Prostate gland (tissue), 2 donors: Measurements from ENCODE around the gene ZPR1. TPM values are rescaled to one million over a fixed set of nuclear protein-coding genes. Genes with fewer than 3 reads are reported as not detected.

Experiments
- DNase-seq: peaks from one replicate; pipeline ENCODE4 v3.0.0-alpha.2; 2019; ENCODE audit warnings: low spot score
- H3K27ac ChIP-seq, 2 donors: fragments of 200-600 bp; sonication (generic); 2 replicates each; pipeline ENCODE4 v1.5.1; 2017 to 2019
- H3K27me3 ChIP-seq: fragments of 200-600 bp; sonication (generic); replicated peaks from 2 replicates; pipeline ENCODE4 v1.5.1; 2019; ENCODE audit not compliant: insufficient read depth
- H3K36me3 ChIP-seq, 2 donors: fragments of 200-600 bp; sonication (generic); 1 replicate in 1 of 2; 2 replicates in 1 of 2; pipeline versions ENCODE4 v1.5.1 to v1.8.1; 2017 to 2019
- H3K4me1 ChIP-seq: fragments of 200-600 bp; sonication (generic); replicated peaks from 2 replicates; pipeline ENCODE4 v1.5.1; 2019
- H3K4me3 ChIP-seq, 2 donors: fragments of 200-600 bp; sonication (generic); 2 replicates each; pipeline ENCODE4 v1.5.1; 2017 to 2019
- H3K9me3 ChIP-seq: fragments of 200-600 bp; sonication (generic); 2 replicates; pipeline ENCODE4 v1.5.1; 2017
- CTCF ChIP-seq, 4 experiments: fragments of 200-600 bp in 2 of 4; fragments of 450-650 bp in 2 of 4; sonication (generic) in 2 of 4; IDR thresholded peaks; 1 replicate in 3 of 4; 2 replicates in 1 of 4; pipeline ENCODE4 v1.5.1; 2016 to 2019; ENCODE audit warnings: antibody characterized with exemption in 4 of 4, mild to moderate bottlenecking in 2 of 4, moderate library complexity in 2 of 4
- POLR2A ChIP-seq: fragments of 450-650 bp; IDR thresholded peaks from one replicate; pipeline ENCODE4 v1.6.1; 2016; ENCODE audit warnings: antibody characterized with exemption, mild to moderate bottlenecking
- POLR2AphosphoS5 ChIP-seq: sonication (generic); formaldehyde crosslinking; IDR thresholded peaks from one replicate; pipeline ENCODE4 v1.6.1; 2017; ENCODE audit warnings: antibody characterized with exemption
- WGBS: methylation state at CpG from one replicate; pipeline ENCODE4 v1.1.5; 2018; 5-methylcytosine and 5-hydroxymethylcytosine counted together
- intact Hi-C: fragments of 100-400 bp; cut with DNase I; formaldehyde crosslinking; loops from one replicate; pipeline ENCODE4 v1.14.2; 2022
- total RNA-seq, 2 donors: library from RNA; depleted of rRNA; stranded (reverse); fragments of >200 nt; gene quantifications; one replicate each; pipeline ENCODE4 v1.1.0, GENCODE V29; 2016

ZPR1 gene
- total RNA-seq, 2 donors from 2014 or later, result 24.6 to 27.6 TPM

- H3K27me3 ChIP-seq, result no peaks in the 10 kb centered on the region
- no peaks in the 10 kb centered on the region for H3K9me3 ChIP-seq
- H3K4me3 ChIP-seq, result no peak overlapping the region
- intact Hi-C loops, result no loop called here
- DNase-seq, result no peak
- no peak overlapping the region for H3K27ac ChIP-seq
- WGBS, result 96% methylated on average over 50 of the region's 51 CpGs
- H3K4me1 ChIP-seq, result no peaks in the 10 kb centered on the region
- TF ChIP-seq POLR2AphosphoS5 (no peak), POLR2A (no peak), CTCF (IDR thresholded peaks at IDR 0.05) (no peak)
- H3K36me3 ChIP-seq, result no peaks in the 10 kb centered on the region
Measured at GRCh38 chr11:116821050-116821918, 33.5 kb upstream of the ZPR1 start.

- Histone ChIP-seq H3K36me3 (no peaks in the 10 kb centered on the region), H3K27me3 (no peaks in the 10 kb centered on the region), H3K4me1 (no peaks in the 10 kb centered on the region), H3K9me3 (no peaks in the 10 kb centered on the region), H3K27ac (no peak overlapping the region), H3K4me3 (no peak overlapping the region)
- TF ChIP-seq POLR2AphosphoS5, result no peak
- TF ChIP-seq POLR2A, result no peak
- no peak for TF ChIP-seq CTCF (IDR thresholded peaks at IDR 0.05)
- WGBS, result 94% methylated on average over 9 of the region's 9 CpGs
- no peak for DNase-seq
- intact Hi-C loops, result no loop called here
Measured at GRCh38 chr11:116819049-116819448, 31.2 kb upstream of the ZPR1 start.

- intact Hi-C loops, result no loop called here
Measured at GRCh38 chr11:116814502-116814901, 26.7 kb upstream of the ZPR1 start.

GRCh38 chr11:116813781-116814471 lies 26.1 kb upstream of the ZPR1 start:
- TF ChIP-seq POLR2A (no peak), CTCF (IDR thresholded peaks at IDR 0.05) (no peak), POLR2AphosphoS5 (no peak)
- H3K36me3 ChIP-seq, result no peaks in the 10 kb centered on the region
- H3K27me3 ChIP-seq, result no peaks in the 10 kb centered on the region

More at GRCh38 chr11:116814502-116814901, 26.7 kb upstream of the ZPR1 start:
- H3K27me3 ChIP-seq, result no peaks in the 10 kb centered on the region
- WGBS, result 88% methylated on average over 6 of the region's 6 CpGs
- no peak overlapping the region for H3K4me3 ChIP-seq
- no peaks in the 10 kb centered on the region for H3K36me3 ChIP-seq
- no peaks in the 10 kb centered on the region for H3K9me3 ChIP-seq
- no peak for DNase-seq
- no peak overlapping the region for H3K27ac ChIP-seq
- TF ChIP-seq CTCF (IDR thresholded peaks at IDR 0.05) (no peak), POLR2A (no peak), POLR2AphosphoS5 (no peak)
- H3K4me1 ChIP-seq, result no peaks in the 10 kb centered on the region

More at GRCh38 chr11:116813781-116814471, 26.1 kb upstream of the ZPR1 start:
- intact Hi-C loops, result no loop called here
- no peak for DNase-seq
- no peaks in the 10 kb centered on the region for H3K9me3 ChIP-seq
- no peaks in the 10 kb centered on the region for H3K4me1 ChIP-seq
- WGBS, result 59% methylated on average over 5 of the region's 5 CpGs
- H3K27ac ChIP-seq, result no peak overlapping the region
- no peak overlapping the region for H3K4me3 ChIP-seq
